Ammon's horn (tissue), 1 donor: ENCODE results near the gene HDAC3.

ENCODE experiments used
- DNase-seq: peaks from one replicate; pipeline ENCODE4 v3.0.0-alpha.2; 2016; ENCODE audit warnings: low spot score

HDAC3 gene

GRCh38 chr5:141602606-141603005, 34.0 kb downstream of the HDAC3 start:
- no peak for DNase-seq

- DNase-seq, result no peak
These were observed 38.0 kb downstream of the HDAC3 start for GRCh38 chr5:141598391-141599345.

- no peak for DNase-seq
These were observed 38.8 kb downstream of the HDAC3 start for GRCh38 chr5:141597814-141598213.

GRCh38 chr5:141597394-141597793, 39.3 kb downstream of the HDAC3 start:
- DNase-seq, result no peak

- DNase-seq, result no peak
These were observed 39.8 kb downstream of the HDAC3 start for GRCh38 chr5:141596867-141597266.

- no peak for DNase-seq
These were observed 46.5 kb downstream of the HDAC3 start for GRCh38 chr5:141590127-141590526.

GRCh38 chr5:141586246-141586645, 50.4 kb downstream of the HDAC3 start:
- DNase-seq, result no peak

- no peak for DNase-seq
These were observed 51.1 kb downstream of the HDAC3 start for GRCh38 chr5:141585594-141585993.

GRCh38 chr5:141574122-141574510, 62.5 kb downstream of the HDAC3 start:
- no peak for DNase-seq

- no peak for DNase-seq
These were observed 63.0 kb downstream of the HDAC3 start for GRCh38 chr5:141573489-141574121.
